Testis (tissue), 3 donors: Measurements from ENCODE around the gene CBX5. TPM values are rescaled to one million over a fixed set of nuclear protein-coding genes. Genes with fewer than 3 reads are reported as not detected.
"Not testable (repeated sequence)": the region's sequence is repeated elsewhere in the genome, so short reads cannot be mapped to it uniquely, and the experiment has no call there.

ENCODE experiments used
- DNase-seq: peaks from one replicate; pipeline ENCODE4 v3.0.0-alpha.2; 2019
- H3K27ac ChIP-seq, 2 donors: fragments of 200-600 bp; sonication (generic); one replicate each; pipeline ENCODE4 v1.5.1; 2019
- H3K27me3 ChIP-seq: fragments of 200-600 bp; sonication (generic); one replicate; pipeline ENCODE4 v1.5.1; 2019
- H3K36me3 ChIP-seq: fragments of 200-600 bp; sonication (generic); one replicate; pipeline ENCODE4 v1.5.1; 2017; ENCODE audit warnings: low read depth; ENCODE audit errors: missing control alignments
- H3K4me1 ChIP-seq: fragments of 200-600 bp; sonication (generic); one replicate; pipeline ENCODE4 v1.5.1; 2019
- H3K4me3 ChIP-seq, 2 donors: fragments of 200-600 bp; sonication (generic); one replicate each; pipeline ENCODE4 v1.5.1; 2017 to 2019
- H3K9me3 ChIP-seq: fragments of 200-600 bp; sonication (generic); one replicate; pipeline ENCODE4 v1.5.1; 2017
- CTCF ChIP-seq, 3 experiments: fragments of 450-650 bp in 2 of 3; fragments of 200-600 bp in 1 of 3; sonication (generic) in 1 of 3; IDR thresholded peaks; one replicate each; pipeline ENCODE4 v1.5.1; 2016 to 2019; ENCODE audit warnings: antibody characterized with exemption in 3 of 3, mild to moderate bottlenecking in 2 of 3, moderate library complexity in 1 of 3
- POLR2A ChIP-seq: fragments of 450-650 bp; IDR thresholded peaks from one replicate; pipeline ENCODE4 v1.6.1; 2017; ENCODE audit warnings: antibody characterized with exemption, mild to moderate bottlenecking, moderate library complexity
- WGBS, 2 donors: methylation state at CpG; one replicate each; pipeline ENCODE4 v1.1.5; 2018; 5-methylcytosine and 5-hydroxymethylcytosine counted together
- intact Hi-C: fragments of 100-400 bp; cut with DNase I; formaldehyde crosslinking; loops from one replicate; pipeline ENCODE4 v1.15.1; 2023; ENCODE audit warnings: low total_unique reads
- polyA plus RNA-seq: library from polyadenylated mRNA; stranded (reverse); fragments of 350-450 nt; fragmentation: Illumina TruSeq; extraction: RNeasy Lipid Tissue Mini Kit (QIAGEN cat#74804); gene quantifications from one replicate; pipeline ENCODE4 v1.2.3, GENCODE V29; 2014; ENCODE audit warnings: low read depth, low replicate concordance; ENCODE audit not compliant: insufficient read depth
- total RNA-seq, 2 donors: library from RNA; depleted of rRNA; stranded (reverse); fragments of >200 nt; gene quantifications; one replicate each; pipeline ENCODE4 v1.2.3, GENCODE V29; 2016

CBX5 gene
- total and polyA plus RNA-seq, 3 donors from 2014 or later, result 52.7 to 66.4 (median 63.9) TPM

- no peak for TF ChIP-seq CTCF (IDR thresholded peaks at IDR 0.05)
- TF ChIP-seq POLR2A, result no peak
- Histone ChIP-seq H3K27me3 (no peaks in the 10 kb centered on the region), H3K4me3 (no peak overlapping the region), H3K9me3 (no peaks in the 10 kb centered on the region), H3K36me3 (no peaks in the 10 kb centered on the region), H3K4me1 (peaks cover 33% of the 10 kb centered on the region), H3K27ac (no peak overlapping the region)
- DNase-seq, result peak; percentile 46
- intact Hi-C loops, result loop anchor here (10.0 kb wide), 1 partner anchor 78 kb away; the partner anchor contains the start of gene GPR84
- WGBS, 2 donors, result 45 to 59% methylated on average over 12 of the region's 12 CpGs
Measured at GRCh38 chr12:54286042-54287030, 6.4 kb upstream of the CBX5 start.

- H3K4me1 ChIP-seq, result peaks cover 33% of the 10 kb centered on the region
- H3K27me3 ChIP-seq, result no peaks in the 10 kb centered on the region
- intact Hi-C loops, result loop anchor here (10.0 kb wide), 1 partner anchor 79 kb away; the partner anchor contains the start of gene GPR84
- no peak overlapping the region for H3K27ac ChIP-seq
- no peak overlapping the region for H3K4me3 ChIP-seq
- DNase-seq, result no peak
- H3K36me3 ChIP-seq, result no peaks in the 10 kb centered on the region
- no peak for TF ChIP-seq POLR2A
- TF ChIP-seq CTCF (IDR thresholded peaks at IDR 0.05), result peak in 2 of 3 experiments; percentile 8 to 24
- H3K9me3 ChIP-seq, result no peaks in the 10 kb centered on the region
- 57 to 66% methylated on average over 5 of the region's 5 CpGs for WGBS, 2 donors
Measured at GRCh38 chr12:54285150-54286041, 5.5 kb upstream of the CBX5 start.

- peaks cover 33% of the 10 kb centered on the region for H3K4me1 ChIP-seq
- not testable (repeated sequence) for DNase-seq, H3K9me3 ChIP-seq, H3K27me3 ChIP-seq, H3K36me3 ChIP-seq, H3K27ac ChIP-seq, H3K4me3 ChIP-seq
- intact Hi-C loops, result loop anchor here (10.0 kb wide), 1 partner anchor 81 kb away; the partner anchor contains the start of gene GPR84
- WGBS, 2 donors, result 45 to 49% methylated on average over 2 of the region's 2 CpGs
Measured at GRCh38 chr12:54284070-54284780, 4.3 kb upstream of the CBX5 start.

GRCh38 chr12:54282949-54283593, 3.1 kb upstream of the CBX5 start:
- H3K27ac ChIP-seq, result no peak overlapping the region
- H3K9me3 ChIP-seq, result no peaks in the 10 kb centered on the region
- no peak overlapping the region for H3K4me3 ChIP-seq
- intact Hi-C loops, result loop anchor here (10.0 kb wide), 1 partner anchor 82 kb away; the partner anchor contains the start of gene GPR84
- no peak for DNase-seq
- H3K4me1 ChIP-seq, result peaks cover 41% of the 10 kb centered on the region
- H3K27me3 ChIP-seq, result no peaks in the 10 kb centered on the region
- 51 to 58% methylated on average over 11 of the region's 11 CpGs for WGBS, 2 donors
- TF ChIP-seq CTCF (IDR thresholded peaks at IDR 0.05) (no peak), POLR2A (no peak)
- H3K36me3 ChIP-seq, result no peaks in the 10 kb centered on the region

GRCh38 chr12:54281694-54282093, 1.8 kb upstream of the CBX5 start:
- WGBS, 2 donors, result 17 to 21% methylated on average over 4 of the region's 4 CpGs
- H3K36me3 ChIP-seq, H3K27me3 ChIP-seq, DNase-seq, H3K9me3 ChIP-seq: not testable (repeated sequence)
- intact Hi-C loops, result loop anchor here (10.0 kb wide), 1 partner anchor 83 kb away; the partner anchor contains the start of gene GPR84
- H3K4me3 ChIP-seq, result peak overlapping the region; percentile 78 to 88
- H3K4me1 ChIP-seq, result peaks cover 50% of the 10 kb centered on the region
- H3K27ac ChIP-seq, result peak overlapping the region; percentile 90 to 95

- 1% methylated on average over 10 of the region's 10 CpGs for WGBS, 2 donors
- peak overlapping the region; percentile 78 to 88 for H3K4me3 ChIP-seq
- not testable (repeated sequence) for H3K36me3 ChIP-seq, DNase-seq, H3K9me3 ChIP-seq, H3K27me3 ChIP-seq
- H3K4me1 ChIP-seq, result peaks cover 50% of the 10 kb centered on the region
- peak overlapping the region; percentile 90 to 95 for H3K27ac ChIP-seq
- intact Hi-C loops, result loop anchor here (10.0 kb wide), 1 partner anchor 84 kb away; the partner anchor contains the start of gene GPR84
Measured at GRCh38 chr12:54281261-54281638, 1.3 kb upstream of the CBX5 start.
